ENCODE data around the gene RTL1.

Gene RTL1

DNA sequence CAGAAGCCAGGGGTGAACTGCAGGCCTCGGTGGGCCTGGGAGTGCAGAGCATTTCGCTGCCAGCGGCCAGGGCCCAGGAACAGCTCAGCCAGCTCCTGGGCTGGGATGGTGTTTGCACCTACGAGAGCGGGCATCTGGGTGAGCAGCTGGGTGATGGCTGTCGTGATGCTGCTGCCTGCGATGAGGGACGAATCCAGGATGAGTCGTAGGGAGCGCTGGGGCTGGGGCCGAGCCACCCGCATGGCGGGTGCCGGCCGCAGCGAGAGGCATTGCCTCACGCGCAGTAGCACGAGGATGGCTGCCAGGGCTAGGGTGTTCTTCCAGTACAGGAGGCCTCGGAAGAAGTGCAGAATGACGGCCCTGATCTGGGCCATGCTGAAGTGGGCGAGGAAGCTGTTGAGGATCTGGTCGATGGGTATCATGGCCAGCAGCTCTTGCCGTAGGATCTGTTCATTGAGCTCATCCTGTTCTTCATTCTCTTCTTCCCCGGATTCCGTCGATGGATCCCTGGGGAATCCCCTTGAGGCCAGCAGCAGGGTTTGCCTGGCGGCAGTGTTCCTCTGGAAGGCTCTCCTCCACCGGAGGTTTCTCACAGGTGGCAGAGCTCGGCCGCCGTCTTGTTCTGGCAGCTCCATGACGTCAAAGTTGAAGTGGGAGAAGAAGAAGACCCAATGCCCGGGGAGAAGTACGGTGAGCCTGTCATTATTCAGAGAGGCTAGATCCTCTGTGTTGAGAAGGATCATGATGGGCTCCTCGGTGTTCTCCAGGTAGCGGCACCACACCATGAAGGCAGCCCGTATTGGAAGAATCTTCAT lies 22.1 kb downstream of the RTL1 start:
- no peak for DNase-seq

DNA sequence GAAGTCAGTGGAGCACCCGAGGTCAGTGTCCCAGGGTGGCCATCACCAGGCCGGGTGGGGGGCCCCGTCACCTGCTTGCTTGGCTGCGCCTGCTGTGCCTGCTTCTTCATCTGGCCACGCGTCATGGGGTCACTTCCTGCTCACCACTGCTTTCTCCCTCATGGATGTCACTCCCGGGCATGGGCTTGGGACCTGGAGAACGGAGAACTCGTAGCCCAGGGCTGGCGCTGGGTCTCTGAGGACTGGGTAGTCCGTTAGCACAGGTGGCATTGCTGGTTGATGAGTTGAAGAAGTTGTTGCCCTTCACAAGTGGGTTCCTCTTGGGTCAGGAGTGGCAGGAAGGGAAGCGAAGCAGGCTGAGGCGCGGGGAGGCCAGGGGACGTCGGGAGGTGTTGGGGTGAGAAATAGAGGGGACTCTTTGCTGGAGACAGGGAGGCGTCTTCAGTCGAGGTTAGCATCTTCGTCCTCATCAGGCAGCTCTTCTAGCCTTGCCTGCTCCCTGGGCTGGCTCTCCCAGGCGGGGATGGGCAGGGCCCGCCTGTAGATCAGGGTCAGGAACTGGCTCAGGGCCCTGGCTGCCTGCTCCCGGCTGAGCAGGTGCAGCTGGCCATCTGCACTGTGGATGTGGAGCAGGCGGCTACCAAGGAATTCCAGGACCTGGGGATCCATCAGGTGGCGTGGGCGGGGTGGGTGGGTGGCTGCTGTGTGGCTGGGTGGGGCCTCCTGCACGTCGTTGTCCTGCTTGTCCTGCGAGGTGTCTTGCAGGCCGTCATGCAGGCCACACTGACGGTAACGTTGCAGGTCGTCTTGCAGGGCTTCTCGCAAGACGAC lies 23.0 kb downstream of the RTL1 start:
- DNase-seq, result no peak

DNA sequence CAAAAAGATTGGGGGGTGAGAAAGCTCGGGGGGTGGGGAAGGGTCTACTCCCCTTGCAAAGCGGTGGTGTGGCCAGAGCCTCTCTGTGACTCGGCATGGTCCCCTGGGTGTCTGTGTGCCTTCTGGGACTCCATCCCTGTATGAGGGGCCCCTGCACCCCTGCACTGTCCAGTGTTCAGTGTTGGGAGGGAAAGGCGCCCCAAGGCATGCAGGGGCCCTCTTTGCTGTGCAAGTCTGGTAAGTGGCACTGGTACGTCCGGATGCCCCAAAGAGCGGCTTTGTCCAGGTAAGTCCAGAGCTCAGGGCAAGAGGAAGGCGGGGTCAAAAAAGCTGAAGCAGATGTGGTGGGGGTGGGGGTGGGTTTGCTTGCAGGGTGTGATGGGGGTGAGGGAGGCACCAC lies 23.7 kb downstream of the RTL1 start:
- no peak for DNase-seq

DNA sequence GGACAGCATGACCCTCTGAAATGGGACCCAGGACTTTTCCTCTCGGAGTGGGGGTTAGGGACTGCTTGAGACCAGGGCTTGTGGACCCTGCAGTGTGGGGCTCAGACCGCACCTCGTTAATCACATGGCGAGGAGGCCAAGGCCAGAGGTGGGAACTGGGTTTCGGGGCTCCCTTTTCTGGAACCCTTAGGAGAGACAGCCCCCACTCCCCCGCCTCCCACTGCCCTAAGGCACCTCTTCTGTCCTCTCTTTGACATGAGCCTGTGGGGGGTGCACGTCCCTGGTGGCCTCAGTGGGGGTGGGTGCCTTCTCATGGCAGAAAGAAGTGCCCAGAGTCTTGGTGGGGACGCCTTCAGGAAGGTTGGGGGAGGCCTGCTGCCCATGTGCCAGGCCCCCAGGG lies 24.3 kb downstream of the RTL1 start:
- no peak for DNase-seq

DNA sequence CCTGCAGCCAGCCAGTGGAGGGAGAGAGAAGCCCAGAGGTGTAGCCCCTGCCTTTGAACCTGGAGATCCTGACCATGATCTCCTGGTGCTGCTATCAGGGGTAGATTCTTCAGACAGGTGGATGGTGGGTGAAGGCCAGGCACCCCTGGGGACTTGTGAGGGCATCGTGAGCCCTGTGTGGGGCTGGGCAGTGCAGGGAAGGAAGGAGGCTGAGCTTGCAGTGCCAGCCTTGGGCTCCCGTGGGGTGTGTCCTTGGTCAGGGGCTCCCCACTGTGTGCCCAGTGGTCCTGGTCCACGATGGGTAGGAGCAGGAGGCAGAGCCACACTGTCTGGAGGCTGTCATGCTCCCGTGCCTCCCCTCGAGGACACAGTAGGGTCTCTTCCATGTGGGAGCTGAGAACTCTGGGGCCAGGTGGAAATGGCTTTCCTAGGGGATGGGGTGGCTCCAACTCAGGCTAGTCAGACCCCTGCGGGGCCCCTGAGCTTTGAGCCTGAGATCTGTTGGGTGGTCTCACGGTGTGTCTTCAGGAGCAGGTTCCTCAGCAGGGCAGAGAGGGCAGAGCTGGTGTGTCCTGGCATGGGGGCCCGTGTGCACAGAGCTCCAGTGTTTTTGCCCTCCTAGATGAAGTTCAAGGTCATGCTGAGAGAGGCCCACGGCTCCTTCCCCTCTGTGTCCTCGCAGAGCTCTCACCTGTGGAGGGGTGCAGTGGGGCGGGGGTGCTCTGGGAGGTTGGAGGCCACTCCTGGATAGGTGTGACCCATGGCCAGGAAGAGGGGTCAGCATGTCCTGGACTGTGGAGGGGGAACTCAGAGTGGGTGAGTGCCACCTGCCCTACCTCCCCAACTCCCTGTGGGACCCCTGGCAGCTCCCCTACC lies 25.0 kb downstream of the RTL1 start:
- DNase-seq, result no peak

DNA sequence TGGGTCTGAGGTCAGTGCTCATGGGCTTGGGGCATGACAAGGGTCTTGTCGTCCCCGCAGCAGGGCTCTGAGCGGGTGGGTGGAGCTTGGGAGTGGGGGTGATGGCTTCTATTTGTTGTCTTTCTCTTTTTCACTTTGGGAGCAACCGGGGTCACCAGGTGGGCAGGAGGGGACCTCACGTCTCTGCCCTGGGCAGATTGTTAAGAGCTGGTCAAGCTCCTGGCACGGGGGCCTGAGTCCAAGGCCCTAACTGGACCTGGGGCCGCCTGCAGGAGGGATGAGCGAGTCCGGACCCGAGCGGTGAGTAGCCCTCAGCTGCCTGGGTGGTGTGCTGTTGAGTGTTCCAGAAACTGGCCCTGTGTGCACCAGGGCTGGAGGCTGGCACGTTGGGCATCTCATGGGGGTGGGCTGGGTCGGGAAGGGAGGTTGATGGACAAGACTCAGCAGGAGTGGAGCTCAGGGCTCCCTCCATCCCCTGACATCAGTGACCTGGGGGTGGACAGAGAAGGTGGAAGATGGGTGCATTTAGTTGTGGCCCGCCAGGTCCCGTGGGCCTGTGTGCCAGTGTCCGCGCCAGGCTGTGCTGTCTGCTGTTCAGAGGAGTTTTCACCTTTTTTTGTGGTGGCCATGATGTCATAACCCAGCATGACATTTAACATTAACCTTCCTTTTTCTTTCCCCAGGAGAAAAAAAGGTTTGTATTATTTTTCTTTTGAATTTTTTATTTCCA lies 27.5 kb downstream of the RTL1 start:
- no peak for DNase-seq

DNA sequence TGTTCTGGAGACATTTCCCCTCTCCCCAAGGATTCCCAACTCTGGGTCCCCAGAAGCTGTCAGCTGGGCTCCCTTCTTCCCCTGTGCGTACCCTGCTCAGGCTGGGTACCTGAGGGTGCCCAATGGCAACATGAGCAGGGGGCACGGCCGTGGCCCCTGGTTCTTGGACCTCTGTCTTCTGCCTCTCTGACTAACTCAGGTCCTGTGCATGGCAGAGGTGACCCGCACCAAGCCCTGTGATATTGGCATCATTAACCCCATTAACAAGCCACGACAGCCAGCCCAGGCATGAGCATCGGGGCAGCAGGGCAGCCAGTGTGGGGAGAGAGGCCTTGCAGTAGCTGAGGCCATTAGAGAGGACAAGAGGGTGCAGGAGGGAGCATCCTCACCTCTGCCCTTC lies 28.4 kb downstream of the RTL1 start:
- no peak for DNase-seq

DNA sequence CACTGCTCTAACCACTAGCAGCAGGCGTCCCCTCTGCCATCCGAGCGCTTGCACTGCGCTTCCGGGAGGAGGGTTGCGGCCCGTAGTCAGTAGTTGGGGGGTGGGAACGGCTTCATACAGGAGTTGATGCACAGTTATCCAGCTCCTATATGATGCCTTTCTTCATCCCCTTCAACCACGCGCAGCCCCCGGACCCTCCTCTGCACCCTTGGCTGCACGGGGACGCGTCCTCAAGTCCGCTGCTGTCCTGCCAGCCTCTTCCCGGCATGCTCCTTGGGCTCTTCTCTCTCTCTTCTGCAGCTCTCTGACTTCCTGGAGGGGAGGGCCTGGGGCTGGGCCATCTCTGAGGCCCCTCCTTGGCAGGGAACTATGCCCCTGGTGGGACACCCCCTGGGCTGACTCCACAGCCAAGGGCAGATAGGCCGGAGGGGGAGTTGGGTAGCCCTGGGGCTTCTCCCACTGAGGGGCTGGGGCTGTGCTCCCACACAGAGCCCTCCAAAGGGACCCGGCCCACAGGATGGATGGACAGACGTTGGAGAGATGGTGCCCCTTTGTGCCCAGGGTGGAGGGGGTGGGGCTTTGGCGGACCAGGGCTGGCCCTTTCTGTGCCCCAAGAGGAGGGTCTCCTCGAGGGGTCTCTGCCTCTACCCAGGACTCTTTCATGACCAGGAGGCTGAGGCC lies 29.0 kb downstream of the RTL1 start:
- no peak for DNase-seq

DNA sequence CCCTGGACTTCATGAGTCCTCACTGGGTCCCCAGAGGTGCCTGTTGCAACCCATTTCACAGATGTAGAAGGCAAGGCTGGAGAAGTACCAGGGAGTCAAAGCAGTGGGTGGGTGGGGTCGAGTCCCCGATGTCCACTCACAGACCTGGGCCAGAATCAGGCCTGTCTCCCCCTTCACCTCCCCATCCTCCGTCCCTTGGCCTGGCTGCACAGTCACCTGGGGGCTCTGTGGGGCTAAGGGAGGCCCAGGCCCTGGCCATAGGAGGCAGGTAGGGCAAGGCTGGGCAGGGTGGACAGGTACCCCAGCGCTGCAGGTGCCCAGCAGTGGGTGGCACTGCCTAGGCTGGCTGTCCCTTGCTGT lies 29.5 kb downstream of the RTL1 start:
- no peak for DNase-seq

DNA sequence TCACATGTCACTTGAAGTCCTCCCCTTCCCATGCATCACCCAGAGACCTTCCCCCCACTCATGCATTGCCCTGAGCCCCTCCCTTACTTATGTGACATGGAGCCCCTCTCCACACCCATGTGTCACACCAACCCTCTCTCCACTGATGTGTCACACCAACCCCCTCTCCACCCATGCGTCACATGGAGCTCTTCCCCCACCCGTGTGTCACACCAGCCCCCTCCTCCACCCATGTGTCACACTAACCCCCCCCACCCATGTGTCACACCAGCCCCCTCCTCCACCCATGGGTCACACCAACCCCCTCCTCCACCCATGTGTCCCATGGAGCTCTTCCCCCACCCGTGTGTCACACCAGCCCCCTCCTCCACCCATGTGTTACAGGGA lies 30.4 kb downstream of the RTL1 start:
- DNase-seq, result no peak

DNA sequence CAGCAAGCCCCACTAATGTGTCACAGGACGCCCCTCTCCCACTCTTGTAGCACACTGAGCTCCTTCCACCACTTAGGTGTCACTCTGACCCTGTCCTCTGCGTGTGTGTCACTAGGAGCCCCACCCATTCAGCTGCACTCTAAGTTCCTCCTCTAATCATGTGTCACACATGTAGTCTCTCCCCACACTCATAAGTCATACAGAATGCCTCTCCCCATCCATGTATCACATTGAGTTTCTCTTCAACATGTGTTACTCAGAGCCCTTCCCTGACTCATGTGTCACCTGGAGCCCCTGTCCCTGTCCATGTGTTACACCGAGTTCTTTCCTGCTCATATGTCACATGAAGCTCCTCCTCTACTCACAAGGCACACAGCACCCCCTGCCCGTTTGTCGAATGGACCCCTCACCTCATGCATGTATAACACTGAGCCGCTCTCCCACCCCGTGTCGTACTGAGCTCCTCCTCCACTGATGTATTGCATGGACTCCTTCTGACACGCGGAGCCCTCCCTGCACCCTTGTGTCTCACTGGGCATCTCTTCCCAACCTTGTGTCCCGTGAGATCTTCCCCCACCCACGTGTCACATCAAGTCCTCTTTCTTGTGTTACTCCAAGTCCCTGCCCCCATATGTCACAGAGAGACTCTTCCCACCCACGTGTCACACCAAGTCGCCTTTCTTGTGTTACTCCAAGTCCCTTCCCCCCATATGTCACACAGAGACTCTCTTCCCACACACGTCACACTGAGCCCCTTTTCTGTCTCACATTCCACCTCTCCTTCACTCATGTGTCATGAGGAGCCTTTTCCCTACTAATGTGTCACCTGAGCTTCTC lies 31.0 kb downstream of the RTL1 start:
- peak in 1 of 2 experiments; percentile 20 for DNase-seq

DNA sequence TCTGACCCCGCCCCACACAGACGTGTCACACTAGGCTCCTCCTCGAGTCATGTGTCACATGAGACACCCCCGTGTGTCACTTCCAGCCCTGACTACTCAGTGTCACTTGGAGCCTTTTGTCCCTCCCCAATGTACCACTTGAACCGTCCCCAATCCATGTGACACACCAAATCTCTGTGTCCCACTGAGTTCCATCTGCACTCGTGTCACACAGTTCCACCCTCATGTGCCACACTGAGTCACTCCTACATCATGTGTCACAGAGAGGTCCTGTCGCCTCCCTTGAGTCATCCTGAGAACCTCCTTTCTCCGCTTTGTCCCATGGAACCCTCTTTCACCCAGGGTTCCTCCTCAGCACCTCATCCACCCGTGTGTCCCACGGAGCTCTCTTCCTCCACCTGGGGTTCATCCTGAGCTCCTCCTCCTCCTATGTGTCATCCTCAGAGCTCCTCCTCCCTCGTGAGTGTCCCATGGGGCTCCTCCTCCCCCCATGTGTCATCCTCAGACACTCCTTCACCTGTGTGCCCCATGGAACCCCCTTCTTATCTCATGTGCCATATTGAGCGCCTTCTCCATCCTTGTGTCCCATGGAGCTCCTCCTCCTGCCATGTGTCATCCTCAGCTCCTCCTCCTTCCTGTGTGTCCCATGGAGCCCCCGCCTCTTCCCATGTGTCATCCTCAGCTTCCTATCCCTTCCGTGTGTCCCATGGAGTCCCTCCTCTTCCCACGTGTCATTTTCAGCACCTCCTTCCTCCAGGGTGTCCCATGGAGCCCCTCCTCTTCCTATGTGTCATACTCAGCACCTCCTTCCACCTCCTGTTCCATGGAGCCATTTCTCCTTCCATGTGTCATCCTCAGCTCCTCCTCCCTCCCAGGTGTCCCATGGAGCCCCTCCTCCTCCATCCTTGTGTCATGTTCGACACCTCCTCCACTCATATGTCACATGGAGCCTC lies 32.0 kb downstream of the RTL1 start:
- DNase-seq, result peak in 1 of 2 experiments; percentile 24

DNA sequence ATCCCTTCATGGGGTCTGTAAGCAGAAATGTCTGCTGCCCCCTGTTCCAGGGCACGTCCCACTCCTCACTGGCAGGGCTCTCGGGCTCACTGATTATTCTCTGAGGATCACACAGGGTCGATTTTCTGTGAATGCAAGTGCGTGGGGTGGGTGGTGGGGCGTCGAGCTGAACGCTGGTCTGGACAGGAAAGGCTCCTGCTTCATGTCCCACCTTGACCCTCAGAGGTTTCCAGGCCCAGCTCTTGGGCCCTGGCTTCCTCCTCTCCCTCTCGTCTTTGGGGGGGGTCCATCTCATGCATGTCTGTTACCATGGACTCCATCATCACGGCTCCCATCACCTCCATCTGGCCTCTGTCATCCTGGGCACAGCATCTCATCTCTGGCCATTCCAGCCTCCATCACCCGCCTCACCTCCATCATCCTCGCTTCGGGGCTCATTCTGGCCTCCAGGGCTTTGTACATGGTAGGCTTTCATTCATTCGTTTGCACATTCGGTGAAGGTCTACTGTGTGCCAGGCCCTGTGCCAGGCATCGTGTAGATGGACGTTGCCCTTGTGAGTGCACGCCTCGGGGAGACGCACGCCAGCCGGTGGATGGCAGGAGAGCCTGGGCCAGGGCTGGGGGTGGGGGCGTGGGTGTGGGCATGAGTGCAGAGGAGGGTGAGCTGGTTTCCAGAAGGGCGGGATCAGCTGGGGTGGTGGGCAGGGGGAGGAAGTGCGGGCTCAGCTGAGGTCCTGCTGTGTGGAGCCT lies 34.7 kb downstream of the RTL1 start:
- DNase-seq, result no peak

DNA sequence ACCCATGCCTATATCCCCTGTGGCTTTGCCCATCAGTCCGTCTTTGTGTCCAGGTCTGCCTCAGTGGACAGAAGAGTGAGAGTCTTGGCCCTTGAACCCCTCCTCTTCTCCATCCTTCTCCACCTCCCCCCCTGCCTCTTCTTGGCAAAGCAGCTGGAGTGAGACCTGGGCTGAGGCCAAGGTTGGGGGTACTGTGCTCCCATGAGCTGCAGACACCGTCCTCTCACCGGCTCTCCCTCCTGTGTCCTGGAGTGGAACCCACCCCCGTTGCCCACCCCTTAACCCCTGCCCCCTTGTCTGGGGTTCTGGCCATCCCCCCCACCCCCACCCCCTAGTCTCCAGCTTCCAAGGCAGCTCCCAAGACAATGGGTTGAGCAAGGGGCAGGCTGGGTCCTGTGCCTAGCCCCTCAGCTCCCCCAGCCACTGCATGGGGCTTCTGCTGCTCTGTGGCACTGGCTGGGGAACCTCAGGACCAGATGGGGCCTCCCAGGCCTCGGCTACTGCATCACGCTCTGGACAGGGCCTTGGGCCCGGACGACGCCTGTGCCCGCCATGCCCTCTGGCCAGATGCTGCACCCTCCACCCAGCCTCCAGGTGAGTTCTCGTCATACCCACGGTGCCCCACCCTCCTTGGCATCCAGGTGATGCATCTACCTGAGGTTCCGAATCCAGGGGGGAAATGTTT lies 35.7 kb downstream of the RTL1 start:
- DNase-seq, result no peak

DNA sequence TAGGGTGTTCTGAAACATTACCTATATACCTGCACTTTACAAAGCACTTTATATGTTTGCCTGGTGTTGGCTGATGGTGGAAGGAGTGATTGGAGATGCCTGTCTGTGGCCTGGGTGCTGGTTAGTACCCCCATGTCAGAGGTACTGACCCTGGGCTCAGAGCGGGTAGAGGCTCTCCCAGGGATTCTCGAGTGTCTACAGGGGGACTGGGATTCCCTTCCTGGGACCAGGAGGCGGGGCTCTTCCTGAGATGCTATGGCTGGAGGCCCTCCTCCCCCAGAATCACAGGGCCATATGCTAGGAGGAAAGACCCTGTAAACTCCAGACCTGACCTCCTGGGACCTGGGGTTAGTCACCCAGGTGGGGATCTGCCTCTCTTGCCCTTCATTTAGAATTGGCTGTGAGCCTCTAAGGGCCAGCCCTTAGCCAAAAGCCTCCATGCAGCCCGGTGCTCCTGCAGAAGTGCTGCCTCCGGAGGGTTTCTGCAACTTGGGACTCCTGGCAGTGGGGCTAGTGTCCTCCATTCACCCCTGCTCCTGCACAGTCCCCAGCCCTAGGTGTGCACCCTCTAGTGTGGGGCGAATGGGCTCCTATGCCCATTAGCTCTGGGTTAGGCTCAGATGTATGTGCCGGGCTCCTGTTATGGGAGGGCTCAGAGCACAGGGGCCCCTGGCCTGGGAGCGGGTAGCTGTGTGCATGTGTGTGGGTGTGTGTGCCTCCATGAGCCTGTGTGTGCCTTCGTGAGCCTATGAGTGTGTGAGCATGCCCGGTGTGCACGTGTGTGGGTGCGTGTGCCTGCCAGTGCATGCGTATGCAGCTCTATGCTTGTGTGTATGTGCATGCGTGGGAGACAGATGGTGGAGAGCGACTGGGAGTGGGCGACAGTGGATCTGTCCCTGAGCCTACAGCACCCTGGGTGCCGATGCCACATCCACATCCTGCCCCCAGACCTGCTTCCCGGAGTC lies 36.6 kb downstream of the RTL1 start:
- no peak for DNase-seq

DNA sequence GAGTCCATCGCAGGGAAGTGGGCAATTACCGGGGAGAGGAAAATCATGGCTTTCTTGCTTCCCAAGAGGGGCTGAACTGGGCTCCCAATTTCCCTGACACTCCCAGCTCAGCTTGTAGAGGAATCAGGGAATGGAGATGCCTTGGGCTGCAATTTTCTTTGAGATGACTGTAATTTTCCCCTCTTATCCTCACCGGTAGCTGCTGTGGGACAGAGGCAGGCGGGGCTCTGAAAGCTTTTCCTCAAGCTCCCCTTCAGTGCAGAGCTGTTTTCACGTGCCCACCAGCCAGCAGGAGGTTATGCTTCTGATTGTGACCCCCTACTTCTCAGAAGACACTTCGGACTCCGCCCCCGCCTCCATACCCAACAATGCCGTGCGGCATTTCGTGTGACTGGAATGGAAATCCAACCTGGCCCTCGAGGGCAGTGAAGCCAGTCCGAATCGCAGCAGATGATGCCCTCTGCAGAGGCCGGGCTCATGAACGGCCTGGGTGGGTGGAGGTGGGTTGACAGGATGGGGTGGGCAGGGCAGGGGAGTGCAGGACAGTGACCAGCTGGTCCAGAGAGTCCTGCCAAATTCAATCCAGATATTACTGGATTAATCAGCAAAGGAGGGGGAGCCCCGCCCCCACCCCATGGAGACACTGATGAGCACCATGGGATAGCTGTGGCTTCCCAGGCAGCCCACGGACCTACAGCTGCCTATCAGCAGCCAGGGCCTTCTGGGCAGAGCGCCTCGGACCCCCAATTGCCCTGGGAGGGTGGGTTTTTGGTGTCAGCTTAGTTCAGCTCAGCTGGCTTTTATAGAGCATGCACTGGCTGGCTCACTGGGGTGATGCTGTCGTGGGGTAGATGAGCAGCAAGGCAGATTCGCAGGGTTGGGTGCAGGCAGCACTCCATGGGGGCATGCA lies 37.6 kb downstream of the RTL1 start:
- DNase-seq, result no peak
